Activated CD8-positive, alpha-beta T cell treated with anti-CD3 and anti-CD28 coated beads for 36 hours (primary cell): ENCODE measurements around the gene GOLGA2. TPM values are rescaled to one million over a fixed set of nuclear protein-coding genes. Genes with fewer than 3 reads are reported as not detected.

Experiments used
- ATAC-seq: fragments of 200-7000 bp; cut with Tn5 transposase; one replicate; pipeline ENCODE4 v1.10.0; 2021; ENCODE audit warnings: mild to moderate bottlenecking, moderate library complexity
- CTCF ChIA-PET: fragments of 350-600 bp; sonication (Branson Sonifier 250); formaldehyde crosslinking; loops from one replicate; lab custom pipeline; 2021; ENCODE audit warnings: antibody characterized with exemption; lab: Charles Lee
- POLR2A ChIA-PET: fragments of 350-600 bp; sonication (Branson Sonifier 250); formaldehyde crosslinking; loops from one replicate; lab custom pipeline; 2021; ENCODE audit warnings: antibody characterized with exemption; lab: Charles Lee
- DNase-seq: peaks from one replicate; pipeline ENCODE4 v3.0.0-alpha.2; 2020
- H3K27ac Mint-ChIP-seq: one replicate; pipeline ENCODE4 v1.8.0; 2021; ENCODE audit warnings: mild to moderate bottlenecking, mixed read lengths
- H3K27me3 Mint-ChIP-seq: one replicate; pipeline ENCODE4 v1.8.0; 2021; ENCODE audit warnings: mixed read lengths
- H3K36me3 Mint-ChIP-seq: one replicate; pipeline ENCODE4 v1.8.0; 2021; ENCODE audit warnings: low read depth, mixed read lengths
- H3K4me1 Mint-ChIP-seq: one replicate; pipeline ENCODE4 v1.8.0; 2021; ENCODE audit warnings: low read depth, mixed read lengths
- H3K4me3 Mint-ChIP-seq: one replicate; pipeline ENCODE4 v1.8.0; 2021; ENCODE audit warnings: mild to moderate bottlenecking, moderate library complexity, mixed read lengths
- H3K9me3 Mint-ChIP-seq: one replicate; pipeline ENCODE4 v1.8.0; 2021; ENCODE audit warnings: mixed read lengths
- CTCF ChIP-seq: fragments of 200-600 bp; IDR thresholded peaks from one replicate; pipeline ENCODE4 v1.8.0; 2022; ENCODE audit warnings: antibody characterized with exemption, mild to moderate bottlenecking
- intact Hi-C: fragments of 100-400 bp; cut with micrococcal nuclease; formaldehyde crosslinking; loops from one replicate; pipeline ENCODE4 v1.10.0; 2022
- total RNA-seq, 2 experiments: library from RNA; stranded (reverse); gene quantifications; one replicate each; pipeline ENCODE4 v1.2.3, GENCODE V29; 2021

GOLGA2 gene
- total RNA-seq, 2 experiments from 2014 or later, result 29.8 to 34.6 TPM

GRCh38 chr9:128294142-128294541 is 18.3 kb upstream of the GOLGA2 start:
- Mint-ChIP-seq H3K9me3 (no peaks in the 10 kb centered on the region), H3K27ac (no peak overlapping the region), H3K27me3 (no peaks in the 10 kb centered on the region), H3K36me3 (no peaks in the 10 kb centered on the region), H3K4me1 (peaks cover 4% of the 10 kb centered on the region), H3K4me3 (no peak overlapping the region)
- ATAC-seq, result no peak
- ChIA-PET CTCF (no interaction called here), POLR2A (no interaction called here)
- DNase-seq, result no peak
- intact Hi-C loops, result loop anchor here (2.0 kb wide), 1 partner anchor 47 kb away; the partner anchor contains the start of gene SLC27A4
- no peak for TF ChIP-seq CTCF

GRCh38 chr9:128293091-128293490 is 17.3 kb upstream of the GOLGA2 start:
- DNase-seq (no peak), ATAC-seq (no peak)
- no peaks in the 10 kb centered on the region for H3K9me3 Mint-ChIP-seq
- H3K27ac Mint-ChIP-seq, result no peak overlapping the region
- H3K27me3 Mint-ChIP-seq, result no peaks in the 10 kb centered on the region
- TF ChIP-seq CTCF, result no peak
- CTCF ChIA-PET, result interaction anchor here (0.9 to 2.7 kb wide), 2 partner anchors 48 to 175 kb away, joined by 4 to 11 read pairs; no protein-coding TSS in a partner anchor
- POLR2A ChIA-PET, result interaction anchor here (1.2 kb wide), 1 partner anchor 29 kb away, joined by 4 read pairs; the partner anchor contains the start of gene TRUB2
- intact Hi-C loops, result no loop called here
- no peak overlapping the region for H3K4me3 Mint-ChIP-seq
- no peaks in the 10 kb centered on the region for H3K36me3 Mint-ChIP-seq
- peaks cover 4% of the 10 kb centered on the region for H3K4me1 Mint-ChIP-seq

GRCh38 chr9:128292009-128292408 is 16.2 kb upstream of the GOLGA2 start:
- no peak overlapping the region for H3K27ac Mint-ChIP-seq
- intact Hi-C loops, result no loop called here
- POLR2A ChIA-PET, result interaction anchor here (0.6 to 1.2 kb wide), 2 partner anchors 30 to 240 kb away, joined by 3 to 4 read pairs; partner anchors contain the start of gene TRUB2
- no peaks in the 10 kb centered on the region for H3K9me3 Mint-ChIP-seq
- DNase-seq (no peak), ATAC-seq (no peak)
- H3K4me1 Mint-ChIP-seq, result peaks cover 4% of the 10 kb centered on the region
- H3K4me3 Mint-ChIP-seq, result no peak overlapping the region
- no peaks in the 10 kb centered on the region for H3K36me3 Mint-ChIP-seq
- no peaks in the 10 kb centered on the region for H3K27me3 Mint-ChIP-seq
- CTCF ChIA-PET, result interaction anchor here (0.9 to 2.7 kb wide), 3 partner anchors 49 to 130 kb away, joined by 3 to 11 read pairs (median 3); no protein-coding TSS in a partner anchor
- no peak for TF ChIP-seq CTCF

- H3K4me3 Mint-ChIP-seq, result no peak overlapping the region
- H3K4me1 Mint-ChIP-seq, result no peaks in the 10 kb centered on the region
- ChIA-PET CTCF (interaction anchor here (1.4 kb wide), 1 partner anchor 53 kb away, joined by 3 read pairs; no protein-coding TSS in a partner anchor), POLR2A (interaction anchor here (1.2 kb wide), 1 partner anchor 10 kb away, joined by 4 read pairs; no protein-coding TSS in a partner anchor)
- H3K9me3 Mint-ChIP-seq, result no peaks in the 10 kb centered on the region
- no peak for TF ChIP-seq CTCF
- no peak for ATAC-seq
- H3K36me3 Mint-ChIP-seq, result no peaks in the 10 kb centered on the region
- DNase-seq, result no peak
- intact Hi-C loops, result no loop called here
- H3K27me3 Mint-ChIP-seq, result no peaks in the 10 kb centered on the region
- no peak overlapping the region for H3K27ac Mint-ChIP-seq
Observed at GRCh38 chr9:128288273-128289004, 12.6 kb upstream of the GOLGA2 start.

- ATAC-seq (no peak), DNase-seq (no peak)
- no peaks in the 10 kb centered on the region for H3K9me3 Mint-ChIP-seq
- ChIA-PET CTCF (no interaction called here), POLR2A (no interaction called here)
- TF ChIP-seq CTCF, result no peak
- no peaks in the 10 kb centered on the region for H3K36me3 Mint-ChIP-seq
- no peak overlapping the region for H3K27ac Mint-ChIP-seq
- no peak overlapping the region for H3K4me3 Mint-ChIP-seq
- intact Hi-C loops, result no loop called here
- H3K27me3 Mint-ChIP-seq, result no peaks in the 10 kb centered on the region
- H3K4me1 Mint-ChIP-seq, result no peaks in the 10 kb centered on the region
Observed at GRCh38 chr9:128286440-128286839, 10.6 kb upstream of the GOLGA2 start.
